GM10266 (cell line): ENCODE measurements around the gene PTPRG.

Source experiments
- DNase-seq: peaks from one replicate; pipeline ENCODE4 v3.0.0; 2012; ENCODE audit errors: extremely low spot score
- CTCF ChIP-seq: IDR thresholded peaks from 2 replicates; pipeline ENCODE4 v1.5.1; 2012; ENCODE audit warnings: mild to moderate bottlenecking, low read depth; ENCODE audit not compliant: control insufficient read depth, insufficient read depth; ENCODE audit errors: missing control alignments

Gene PTPRG

GRCh38 chr3:61627768-61628185 is 66.4 kb downstream of the PTPRG start:
- no peak for DNase-seq
- no peak for TF ChIP-seq CTCF

DNA sequence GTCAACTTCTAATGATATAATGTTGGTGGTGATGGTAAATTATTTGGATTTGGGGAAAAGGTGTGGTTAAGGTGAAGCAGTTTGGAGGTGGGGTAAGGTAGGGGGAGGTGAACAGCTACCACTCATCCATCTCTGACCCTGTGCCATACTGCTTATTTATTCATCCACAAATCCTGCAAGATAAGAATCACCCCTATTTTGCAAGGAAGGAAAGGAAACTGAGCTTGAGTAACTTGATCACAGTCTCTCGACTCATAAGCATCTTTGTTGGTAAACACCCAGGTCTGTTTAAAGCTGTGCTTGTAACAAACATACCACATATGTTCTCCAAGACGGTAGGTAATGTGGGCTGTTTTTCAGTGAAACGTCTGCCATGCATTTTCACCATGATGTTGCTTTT is 67.3 kb downstream of the PTPRG start:
- TF ChIP-seq CTCF, result no peak

GRCh38 chr3:61629442-61629841 is 68.1 kb downstream of the PTPRG start:
- TF ChIP-seq CTCF, result no peak
- DNase-seq, result no peak

More for the DNA sequence above, 67.3 kb downstream of the PTPRG start:
- DNase-seq, result no peak

DNA sequence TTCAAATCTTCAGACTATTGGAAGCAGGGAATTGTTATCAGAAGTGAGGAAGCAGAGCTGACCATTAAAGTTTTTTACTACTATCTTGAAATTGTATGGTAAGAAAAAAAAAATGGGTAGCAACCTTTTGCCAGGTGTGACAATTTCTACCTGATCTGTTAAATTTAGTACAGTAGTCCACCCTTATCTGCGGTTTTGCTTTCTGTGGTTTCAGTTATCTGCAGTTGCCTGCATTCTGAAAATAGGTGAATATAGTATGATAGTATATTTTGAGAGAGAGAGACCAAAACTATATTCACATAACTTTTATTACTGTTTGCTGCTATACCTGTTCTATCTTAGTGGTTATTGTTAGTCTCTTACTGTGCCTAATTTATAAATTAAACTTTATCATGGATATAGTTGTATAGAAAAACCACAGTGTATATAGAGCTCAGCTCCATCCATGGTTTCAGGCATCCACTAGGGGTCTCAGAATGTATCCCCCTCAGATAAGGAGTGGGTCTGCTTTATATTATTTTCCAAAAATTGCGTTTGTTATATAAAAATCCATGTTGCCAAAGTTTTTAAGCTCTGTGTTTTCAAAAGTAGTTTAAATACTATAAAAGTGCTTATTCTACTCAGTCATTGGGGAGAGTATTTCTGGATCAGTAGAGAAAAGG is 69.9 kb downstream of the PTPRG start:
- no peak for TF ChIP-seq CTCF
- DNase-seq, result no peak

DNA sequence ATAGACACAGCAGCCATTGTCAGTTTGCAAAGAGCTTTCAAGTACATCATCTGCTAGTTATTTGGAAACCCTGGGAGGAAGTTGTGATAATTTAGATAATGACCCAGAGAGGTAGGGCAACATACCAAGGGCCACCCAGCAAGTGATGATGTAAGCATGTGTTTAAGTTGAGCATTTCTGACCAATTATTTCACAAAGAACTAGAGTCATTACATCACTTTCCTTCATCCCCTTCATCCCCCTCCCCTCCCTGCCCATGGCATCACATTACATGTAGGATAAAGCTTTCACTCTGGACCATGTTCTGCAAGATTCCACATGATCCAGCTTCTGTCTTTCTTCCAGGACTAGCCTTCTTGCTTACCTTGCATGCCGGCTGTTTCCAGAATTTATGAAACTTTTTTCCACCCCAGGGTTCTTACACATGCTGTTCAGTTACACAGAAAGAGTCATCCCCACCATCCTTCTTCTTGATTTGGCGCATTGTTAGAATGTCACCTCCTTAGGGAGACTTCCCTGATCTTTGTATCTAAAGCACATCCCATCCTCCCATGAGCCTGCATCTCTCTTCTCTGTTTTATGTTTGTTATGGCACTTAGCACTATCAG is 71.3 kb downstream of the PTPRG start:
- TF ChIP-seq CTCF, result no peak
- DNase-seq, result no peak

DNA sequence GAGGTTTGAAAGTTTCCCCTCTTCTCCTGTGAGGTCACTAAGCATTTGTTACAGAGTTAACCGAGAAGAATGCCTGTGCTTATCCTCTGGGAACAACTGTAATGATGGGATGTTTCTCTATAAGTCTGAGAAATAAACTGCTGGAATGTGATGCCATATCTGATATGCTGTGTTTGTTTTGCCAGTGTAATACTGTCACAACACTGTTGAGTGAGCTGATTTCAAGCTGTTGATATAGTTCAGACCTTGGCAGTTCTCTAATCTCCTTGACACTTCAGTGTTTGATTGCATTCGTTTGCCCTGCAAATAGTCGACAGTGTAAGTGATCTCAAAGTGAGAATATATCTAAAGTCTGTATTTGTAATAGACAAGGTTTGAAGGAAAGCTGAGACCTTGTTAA is 73.3 kb downstream of the PTPRG start:
- no peak for DNase-seq
- no peak for TF ChIP-seq CTCF
